Neural progenitor cell (in vitro differentiated cells): ENCODE data around the gene SH2D2A.

Experiments
- CTCF ChIP-seq: fragments of 200-600 bp; sonication (generic); IDR thresholded peaks from 2 replicates; pipeline ENCODE4 v1.5.1; 2017; ENCODE audit warnings: antibody characterized with exemption, mild to moderate bottlenecking
- EZH2 ChIP-seq: fragments of 200-600 bp; sonication (generic); IDR thresholded peaks from 2 replicates; pipeline ENCODE4 v1.6.1; 2017; ENCODE audit warnings: antibody characterized with exemption, mild to moderate bottlenecking, moderate library complexity
- EZH2phosphoT487 ChIP-seq: fragments of 200-600 bp; sonication (generic); IDR thresholded peaks from 2 replicates; pipeline ENCODE4 v1.6.1; 2017; ENCODE audit warnings: antibody characterized with exemption

GRCh38 chr1:156809711-156810366 lies 6.8 kb downstream of the SH2D2A start:
- no peak for TF ChIP-seq CTCF
- TF ChIP-seq EZH2, result no peak
- no peak for TF ChIP-seq EZH2phosphoT487
